SU-DHL-6 (cell line): Measurements from ENCODE around the gene MARCHF10.
"Not testable (repeated sequence)": the region's sequence is repeated elsewhere in the genome, so short reads cannot be mapped to it uniquely, and the experiment has no call there.

Experiments
- CTCF ChIP-seq: fragments of 200-600 bp; sonication (generic); IDR thresholded peaks from one replicate; pipeline ENCODE4 v1.5.1; 2017; ENCODE audit warnings: antibody characterized with exemption, mild to moderate bottlenecking, low read length, moderate library complexity; ENCODE audit not compliant: insufficient read depth, poor library complexity, severe bottlenecking
- EZH2phosphoT487 ChIP-seq: fragments of 200-600 bp; sonication (generic), shearing (Covaris generic); conservative IDR thresholded peaks from 2 replicates; pipeline ENCODE4 v1.6.1; 2018; ENCODE audit warnings: mild to moderate bottlenecking, antibody characterized with exemption, low read length, moderate library complexity, mixed read lengths

- TF ChIP-seq CTCF, EZH2phosphoT487: not testable (repeated sequence)
Measured at GRCh38 chr17:62833816-62834215, 25.7 kb upstream of the MARCHF10 start.
